Skeletal muscle tissue (tissue), 4 donors: ENCODE measurements around the gene MTX1. TPM values are rescaled to one million over a fixed set of nuclear protein-coding genes. Genes with fewer than 3 reads are reported as not detected.
A peak's percentile ranks its signal among the peaks of the same experiment; 100 is the strongest.
"Not testable (repeated sequence)": the region's sequence is repeated elsewhere in the genome, so short reads cannot be mapped to it uniquely, and the experiment has no call there.

Source experiments
- H3K27ac ChIP-seq: one replicate; pipeline ENCODE4 v1.7.0; 2013; ENCODE audit warnings: mild to moderate bottlenecking, low read depth, low read length, inconsistent platforms
- H3K27me3 ChIP-seq, 3 donors: one replicate each; pipeline ENCODE4 v1.7.0; 2013; ENCODE audit warnings: low read length in 3 of 3; ENCODE audit not compliant: control insufficient read depth in 3 of 3, insufficient read depth in 3 of 3
- H3K36me3 ChIP-seq, 3 donors: one replicate each; pipeline ENCODE4 v1.7.0; 2013; ENCODE audit warnings: low read length in 3 of 3; ENCODE audit not compliant: control insufficient read depth in 3 of 3, insufficient read depth in 3 of 3
- H3K4me1 ChIP-seq, 3 donors: one replicate each; pipeline ENCODE4 v1.7.0; 2013; ENCODE audit warnings: low read length in 3 of 3, mild to moderate bottlenecking in 3 of 3; ENCODE audit not compliant: control insufficient read depth in 3 of 3, insufficient read depth in 3 of 3
- H3K4me3 ChIP-seq, 3 donors: one replicate each; pipeline ENCODE4 v1.7.0; 2013; ENCODE audit warnings: low read length in 3 of 3
- H3K9ac ChIP-seq, 3 donors: one replicate each; pipeline ENCODE4 v1.7.0; 2013; ENCODE audit warnings: low read length in 3 of 3, mild to moderate bottlenecking in 3 of 3, moderate library complexity in 2 of 3, low read depth in 1 of 3
- H3K9me3 ChIP-seq, 3 donors: one replicate each; pipeline ENCODE4 v1.7.0; 2013; ENCODE audit warnings: low read length in 3 of 3; ENCODE audit not compliant: control insufficient read depth in 3 of 3
- total RNA-seq: library from RNA; depleted of rRNA; stranded (reverse); fragments of >200 nt; gene quantifications from one replicate; pipeline ENCODE4 v1.2.3, GENCODE V29; 2014
- donor health status: Osteomylitis.

Gene MTX1, protein sequence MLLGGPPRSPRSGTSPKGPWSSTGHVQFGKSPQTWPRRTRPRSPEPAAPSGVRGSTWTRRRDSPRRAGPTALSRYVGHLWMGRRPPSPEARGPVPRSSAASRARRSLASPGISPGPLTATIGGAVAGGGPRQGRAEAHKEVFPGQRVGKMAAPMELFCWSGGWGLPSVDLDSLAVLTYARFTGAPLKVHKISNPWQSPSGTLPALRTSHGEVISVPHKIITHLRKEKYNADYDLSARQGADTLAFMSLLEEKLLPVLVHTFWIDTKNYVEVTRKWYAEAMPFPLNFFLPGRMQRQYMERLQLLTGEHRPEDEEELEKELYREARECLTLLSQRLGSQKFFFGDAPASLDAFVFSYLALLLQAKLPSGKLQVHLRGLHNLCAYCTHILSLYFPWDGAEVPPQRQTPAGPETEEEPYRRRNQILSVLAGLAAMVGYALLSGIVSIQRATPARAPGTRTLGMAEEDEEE
- 16.2 TPM for total RNA-seq

GRCh38 chr1:155208541-155209311 lies at the start of gene MTX1:
Gene MTX1, plus strand, starts transcription at chr1:155208695. Its CDS starts 110 bp downstream, at chr1:155208805.
- Histone ChIP-seq H3K36me3 (peaks cover 0 to 19% (median 11%) of the 10 kb centered on the region in 3 donors), H3K27me3 (no peaks in the 10 kb centered on the region), H3K27ac (peak within 1 kb of the TSS; percentile 99), H3K4me1 (peaks cover 21 to 34% (median 31%) of the 10 kb centered on the region in 3 donors), H3K9me3 (no peaks in the 10 kb centered on the region), H3K4me3 (peak within 1 kb of the TSS; percentile 98 to 100 (median 100)), H3K9ac (peak within 1 kb of the TSS; percentile 94 to 98 (median 97))

- Histone ChIP-seq H3K4me3 (no peak overlapping the region), H3K27ac (no peak overlapping the region), H3K27me3 (peaks cover 0 to 2% (median 0%) of the 10 kb centered on the region in 3 donors), H3K36me3 (no peaks in the 10 kb centered on the region), H3K9ac (no peak overlapping the region), H3K4me1 (no peaks in the 10 kb centered on the region), H3K9me3 (no peaks in the 10 kb centered on the region)
Measured at GRCh38 chr1:155158991-155159390, 49.5 kb upstream of the MTX1 start.

GRCh38 chr1:155160128-155160527 lies 48.4 kb upstream of the MTX1 start:
- Histone ChIP-seq H3K27me3 (peaks cover 0 to 2% (median 0%) of the 10 kb centered on the region in 3 donors), H3K4me3 (no peak overlapping the region), H3K36me3 (no peaks in the 10 kb centered on the region), H3K9ac (no peak overlapping the region), H3K4me1 (no peaks in the 10 kb centered on the region), H3K27ac (no peak overlapping the region), H3K9me3 (no peaks in the 10 kb centered on the region)

GRCh38 chr1:155162631-155163030 lies 45.9 kb upstream of the MTX1 start:
- H3K9me3 ChIP-seq, H3K4me3 ChIP-seq, H3K9ac ChIP-seq, H3K36me3 ChIP-seq, H3K27ac ChIP-seq: not testable (repeated sequence)
- Histone ChIP-seq H3K4me1 (peaks cover 7 to 15% (median 9%) of the 10 kb centered on the region in 3 donors), H3K27me3 (peaks cover 0 to 12% (median 12%) of the 10 kb centered on the region in 3 donors)

DNA sequence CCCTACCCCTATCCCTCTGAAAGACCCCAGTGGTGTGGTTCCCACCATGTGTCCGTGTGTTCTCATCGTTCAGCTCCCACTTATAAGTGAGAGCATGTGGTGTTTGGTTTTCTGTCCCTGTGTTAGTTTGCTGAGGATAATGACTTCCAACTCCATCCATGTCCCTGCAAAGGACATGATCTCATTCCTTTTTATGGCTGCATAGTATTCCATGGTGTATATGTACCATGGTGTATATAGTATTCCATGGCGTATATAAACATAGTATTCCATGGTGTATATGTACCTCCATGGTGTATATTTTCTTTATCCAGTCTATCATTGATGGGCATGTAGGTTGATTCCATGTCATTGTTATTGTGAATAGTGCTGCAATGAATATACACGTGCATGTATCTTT lies 44.7 kb upstream of the MTX1 start:
- not testable (repeated sequence) for H3K9me3 ChIP-seq, H3K9ac ChIP-seq, H3K27ac ChIP-seq, H3K36me3 ChIP-seq, H3K4me3 ChIP-seq
- Histone ChIP-seq H3K27me3 (peaks cover 0 to 15% (median 12%) of the 10 kb centered on the region in 3 donors), H3K4me1 (peaks cover 9 to 18% (median 12%) of the 10 kb centered on the region in 3 donors)

GRCh38 chr1:155164625-155165024 lies 43.9 kb upstream of the MTX1 start:
- H3K4me1 ChIP-seq, result peaks cover 9 to 18% (median 12%) of the 10 kb centered on the region in 3 donors
- not testable (repeated sequence) for H3K9ac ChIP-seq, H3K4me3 ChIP-seq, H3K9me3 ChIP-seq, H3K27ac ChIP-seq
- peaks cover 0 to 15% (median 12%) of the 10 kb centered on the region in 3 donors for H3K27me3 ChIP-seq
- peaks cover 9 to 11% (median 10%) of the 10 kb centered on the region in 3 donors for H3K36me3 ChIP-seq

DNA sequence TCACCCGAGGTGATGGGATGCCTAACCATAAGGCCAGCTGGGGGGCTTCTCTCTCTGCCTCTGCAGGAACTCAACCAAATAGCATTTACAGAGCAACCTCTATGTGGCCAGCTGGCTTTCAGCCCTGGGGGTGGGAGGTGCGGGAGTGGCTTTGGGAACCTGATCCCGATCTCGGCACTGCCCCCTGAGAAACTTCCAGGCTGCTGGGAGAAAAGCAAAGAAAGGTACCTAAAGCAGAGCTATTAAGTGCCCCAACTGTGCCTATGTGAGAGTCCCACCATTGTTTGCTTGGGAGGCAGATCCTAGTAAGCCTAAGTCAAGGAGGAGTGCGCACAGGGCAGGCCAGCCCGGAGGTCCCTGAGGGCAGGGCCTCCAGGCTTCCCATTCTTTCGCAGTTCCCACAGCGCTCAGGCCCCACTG lies 42.4 kb upstream of the MTX1 start:
- H3K36me3 ChIP-seq, result peaks cover 11 to 19% (median 14%) of the 10 kb centered on the region in 3 donors
- H3K9ac ChIP-seq, result no peak overlapping the region
- no peaks in the 10 kb centered on the region for H3K9me3 ChIP-seq
- peaks cover 0 to 15% (median 9%) of the 10 kb centered on the region in 3 donors for H3K27me3 ChIP-seq
- H3K27ac ChIP-seq, result peak overlapping the region; percentile 64
- H3K4me3 ChIP-seq, result no peak overlapping the region
- peaks cover 9 to 18% (median 12%) of the 10 kb centered on the region in 3 donors for H3K4me1 ChIP-seq

DNA sequence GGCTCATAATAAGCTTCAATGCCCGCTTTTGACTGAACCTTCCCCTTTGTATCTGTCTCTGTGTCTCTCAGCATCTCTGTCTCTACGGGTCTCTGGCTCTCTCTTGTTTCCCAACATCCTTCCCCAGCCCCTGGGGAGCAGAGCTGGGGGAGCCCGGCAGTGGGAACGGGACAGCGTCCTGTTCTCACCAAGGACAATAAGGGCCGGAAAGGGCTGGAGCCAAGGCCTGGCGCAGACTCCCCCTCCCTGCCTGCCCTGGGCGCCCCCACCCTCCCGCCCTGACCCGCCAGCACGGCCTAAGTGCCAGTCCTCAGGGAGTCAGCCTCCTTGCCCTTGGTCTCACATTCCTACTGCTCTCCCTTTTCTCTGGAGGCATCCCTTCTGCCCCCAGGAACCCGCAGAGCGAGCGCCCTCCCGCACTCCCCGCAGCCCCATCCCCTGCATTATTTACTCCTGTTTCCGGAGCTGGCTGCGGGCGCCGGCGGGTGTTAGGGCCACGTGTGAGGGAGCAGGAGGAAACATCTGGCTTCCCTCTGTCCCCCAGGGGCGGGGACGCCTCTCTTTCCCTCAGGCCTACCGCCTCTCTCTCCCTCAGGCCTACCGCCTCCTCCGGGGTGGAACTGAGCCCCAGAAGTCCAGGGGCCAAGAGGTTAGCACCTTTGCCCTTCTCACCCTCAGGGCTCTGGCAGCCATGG lies 41.9 kb upstream of the MTX1 start:
- H3K4me3 ChIP-seq, result peak overlapping the region in 2 of 3 donors; percentile 31 to 41
- no peaks in the 10 kb centered on the region for H3K9me3 ChIP-seq
- H3K27ac ChIP-seq, result peak overlapping the region; percentile 64
- H3K36me3 ChIP-seq, result peaks cover 11 to 19% (median 14%) of the 10 kb centered on the region in 3 donors
- H3K4me1 ChIP-seq, result peaks cover 9 to 18% (median 14%) of the 10 kb centered on the region in 3 donors
- H3K27me3 ChIP-seq, result peaks cover 0 to 15% (median 9%) of the 10 kb centered on the region in 3 donors
- no peak overlapping the region for H3K9ac ChIP-seq
